ENCODE data around the gene SOCS3.
A peak's percentile ranks its signal among the peaks of the same experiment; 100 is the strongest.
"Not testable (repeated sequence)": the region's sequence is repeated elsewhere in the genome, so short reads cannot be mapped to it uniquely, and the experiment has no call there.

Gene SOCS3

DNA sequence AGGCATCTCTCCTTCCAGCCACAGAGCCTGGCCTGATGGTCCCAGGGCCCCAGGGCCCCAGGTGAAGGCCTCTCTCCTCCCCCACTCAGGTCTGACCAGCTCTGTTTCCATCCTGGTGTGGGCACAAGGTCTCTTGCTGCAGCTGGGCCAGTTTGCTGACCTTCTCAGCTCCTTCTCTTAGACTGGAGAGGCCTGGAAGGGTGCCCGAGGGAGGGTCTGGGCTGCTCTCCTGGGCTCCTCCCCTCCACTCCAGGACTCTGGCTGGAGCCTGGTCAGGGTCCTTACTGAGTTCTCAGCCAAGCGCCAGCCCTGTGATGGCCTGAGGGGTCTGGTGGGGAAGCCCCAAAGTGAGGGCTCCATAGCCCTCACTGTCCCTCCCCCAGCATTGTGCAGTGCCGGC is 12.4 kb downstream of the SOCS3 start:
- DNase-seq: no peak

DNA sequence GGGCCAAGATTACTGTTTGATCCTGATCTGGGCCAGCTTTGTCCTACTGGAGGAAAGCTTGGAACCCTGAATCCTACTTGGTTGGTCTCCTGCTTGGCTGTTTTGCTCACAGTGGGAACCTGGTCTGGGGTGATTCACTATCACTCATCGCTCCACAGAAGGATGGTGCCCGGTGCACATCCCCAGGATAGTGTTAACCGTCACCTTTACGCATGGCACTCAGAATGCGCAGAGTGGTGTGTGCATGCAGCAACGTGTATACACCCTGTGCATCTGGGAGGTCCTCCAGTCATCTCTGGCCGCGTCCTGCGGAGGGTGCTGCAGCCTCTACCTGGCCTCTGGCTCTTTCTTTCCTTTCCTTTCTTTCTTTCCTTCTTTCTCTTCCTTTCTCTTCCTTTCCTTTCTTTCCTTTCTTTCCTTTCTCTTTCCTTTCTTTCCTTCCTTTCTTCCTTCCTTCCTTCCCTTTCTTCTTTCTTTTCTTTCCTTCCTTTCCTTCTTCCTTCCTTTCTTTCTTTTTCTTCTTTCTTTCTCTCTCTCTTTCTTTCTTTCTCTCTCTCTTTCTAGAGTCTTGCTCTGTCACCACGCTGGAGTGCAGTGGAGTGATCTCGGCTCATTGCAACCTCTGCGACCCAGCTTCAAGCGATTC is 13.1 kb downstream of the SOCS3 start:
- DNase-seq: no peak

DNA sequence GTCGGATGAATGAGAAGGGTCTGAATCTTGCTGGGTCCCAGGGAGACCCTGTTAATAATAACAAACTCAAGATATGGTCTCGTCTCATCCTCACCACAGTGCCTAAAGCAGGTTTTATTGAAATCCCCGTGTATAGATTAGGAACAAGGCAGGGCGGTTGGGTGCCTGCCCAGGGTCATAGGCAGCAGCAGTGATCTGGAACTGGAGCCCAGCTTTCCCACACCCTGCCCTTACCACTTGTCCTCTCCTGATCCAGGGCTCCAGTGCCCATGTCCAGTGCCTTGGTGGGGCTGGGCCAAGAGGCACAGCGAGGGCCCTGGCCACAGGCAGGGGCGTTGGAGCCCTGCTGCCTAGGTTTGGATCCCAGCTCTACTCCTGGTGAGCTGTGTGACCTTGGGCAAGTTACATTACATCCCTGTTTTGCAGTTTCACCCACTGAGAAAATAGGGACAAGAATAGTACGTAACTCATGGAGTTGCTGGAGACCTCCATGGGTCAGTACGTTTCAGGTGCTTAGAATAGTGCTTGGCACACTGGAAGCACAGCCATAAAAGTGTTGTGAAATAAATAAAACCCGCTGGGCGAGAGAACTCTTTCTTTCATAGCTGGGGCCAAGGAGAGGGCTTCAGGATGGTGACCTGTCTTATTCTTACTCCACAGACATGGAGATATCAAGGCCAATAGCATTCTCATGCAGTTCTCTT is 13.9 kb downstream of the SOCS3 start:
- DNase-seq: no peak

DNA sequence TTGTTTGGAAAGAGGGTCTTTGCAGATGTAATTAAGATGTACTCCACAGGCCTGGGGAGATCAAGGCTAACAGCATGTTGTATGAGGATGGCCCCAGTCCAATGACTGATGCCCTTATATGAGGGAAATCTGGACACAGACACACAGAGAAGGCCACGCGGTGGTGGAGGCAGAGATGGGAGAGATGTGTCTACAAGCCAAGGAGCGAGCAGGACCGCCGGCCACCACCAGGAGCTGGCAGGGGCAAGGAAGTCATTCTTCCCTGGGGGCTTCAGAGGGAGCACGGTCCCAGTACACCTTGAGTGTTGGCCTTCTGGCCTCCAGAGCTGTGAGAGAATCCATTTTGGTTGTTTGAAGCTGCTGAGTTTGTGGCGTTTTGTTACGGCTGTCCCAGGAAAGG is 14.7 kb downstream of the SOCS3 start:
- DNase-seq: no peak

DNA sequence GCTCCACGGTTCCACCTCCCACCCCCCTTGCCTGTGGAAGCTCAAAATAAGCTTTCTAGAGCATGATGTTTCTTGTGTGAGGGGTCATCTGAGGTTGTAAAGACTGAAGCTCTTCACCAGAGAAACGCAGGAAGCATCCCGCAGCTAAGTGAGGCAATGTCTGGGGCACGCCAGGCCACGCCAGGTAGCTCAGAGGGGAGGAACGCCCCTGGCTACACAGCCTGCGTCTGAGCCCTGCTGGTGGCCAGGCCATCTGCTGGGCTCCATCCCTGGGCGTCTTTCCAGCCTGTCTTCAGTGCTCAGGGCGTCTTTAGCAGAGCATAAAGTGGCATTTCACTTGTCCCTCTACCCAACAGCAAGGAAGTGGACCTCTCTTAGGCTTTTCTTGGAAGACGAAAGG is 15.2 kb downstream of the SOCS3 start:
- DNase-seq: no peak

DNA sequence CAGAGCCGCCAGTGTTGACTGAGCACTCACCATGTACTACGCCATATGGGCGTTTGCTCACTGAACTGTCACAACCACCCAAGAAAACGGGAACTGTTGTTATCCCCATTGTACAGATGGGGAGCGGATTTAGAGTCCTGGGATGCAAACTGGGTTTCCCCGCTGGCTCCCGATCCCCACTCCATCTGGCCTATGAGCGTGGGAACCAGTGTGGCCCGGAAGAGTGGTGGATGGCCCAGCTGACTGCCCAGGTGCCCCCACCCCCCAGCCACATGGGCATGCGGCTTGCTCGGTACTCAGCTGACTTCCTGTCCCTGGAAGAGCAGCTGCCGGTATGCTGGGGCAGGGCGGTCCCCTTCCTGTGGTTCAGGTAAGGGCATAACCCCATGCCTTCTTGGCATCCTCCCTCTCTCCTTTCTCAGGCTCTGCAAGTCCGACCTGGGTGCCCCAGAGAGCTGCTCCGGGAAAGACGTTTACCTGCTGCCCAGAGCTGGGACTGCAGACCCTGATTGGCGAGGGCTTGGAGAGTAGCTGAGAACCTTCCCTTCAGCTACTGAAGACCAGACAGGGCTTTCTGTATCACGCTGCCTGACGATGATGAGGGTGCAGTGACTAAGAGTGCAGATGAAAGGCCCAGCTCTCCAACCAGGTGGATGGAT is 16.2 kb downstream of the SOCS3 start:
- peak; percentile 78 for DNase-seq

DNA sequence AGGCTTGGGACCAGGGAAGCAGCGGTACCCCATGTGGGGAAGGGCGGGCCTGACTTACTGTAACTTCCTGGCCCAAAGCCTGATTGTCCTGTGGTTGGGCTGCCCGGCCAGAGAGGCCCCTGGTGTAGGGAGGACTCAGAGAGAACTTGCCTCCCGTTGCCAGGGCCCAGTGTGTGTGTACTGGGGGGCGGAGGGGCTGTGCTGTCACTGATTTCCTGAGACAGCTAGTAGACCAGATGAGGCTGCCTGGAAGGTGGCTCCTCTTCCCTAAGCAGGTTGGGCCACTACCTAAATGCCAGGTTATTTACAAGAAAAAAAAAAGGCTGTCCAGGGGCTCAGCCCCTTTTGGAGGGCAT is 16.7 kb downstream of the SOCS3 start:
- DNase-seq: no peak

DNA sequence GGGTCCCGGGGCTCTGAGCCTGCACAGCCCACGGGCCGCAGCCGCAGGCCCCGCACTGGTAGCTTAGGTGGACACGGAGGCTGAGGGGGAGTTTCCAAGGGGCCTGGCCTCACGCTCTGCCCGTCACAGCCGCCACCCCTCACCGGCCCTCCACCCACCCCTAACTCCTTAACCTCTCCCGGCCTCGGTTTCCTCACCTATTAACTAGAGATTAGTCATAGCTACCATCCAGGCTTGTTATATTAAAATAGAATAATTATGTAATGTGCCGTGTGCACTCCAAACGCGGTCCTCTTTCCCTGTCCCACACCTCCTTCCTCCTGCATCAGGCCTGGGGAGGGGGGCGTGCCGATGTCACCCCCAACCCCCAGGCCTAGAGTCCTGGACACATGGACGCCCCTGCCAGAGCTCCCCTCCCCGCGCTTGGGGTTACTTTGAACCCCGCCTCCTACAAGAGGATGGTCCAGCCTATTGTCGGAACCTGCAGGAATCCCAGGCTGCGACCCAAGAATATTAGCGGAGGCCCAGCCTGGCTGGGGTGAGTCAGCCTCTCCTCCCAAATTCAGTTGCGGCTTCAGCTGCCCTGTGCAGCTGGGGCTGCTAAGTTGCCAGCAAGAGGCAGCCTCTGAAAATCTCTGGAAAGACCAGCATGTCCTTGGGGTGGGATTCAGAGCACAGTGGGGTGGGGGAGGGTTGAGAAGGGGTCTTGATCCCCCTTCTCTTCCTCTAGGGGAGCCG is 17.3 kb downstream of the SOCS3 start:
- no peak for DNase-seq

DNA sequence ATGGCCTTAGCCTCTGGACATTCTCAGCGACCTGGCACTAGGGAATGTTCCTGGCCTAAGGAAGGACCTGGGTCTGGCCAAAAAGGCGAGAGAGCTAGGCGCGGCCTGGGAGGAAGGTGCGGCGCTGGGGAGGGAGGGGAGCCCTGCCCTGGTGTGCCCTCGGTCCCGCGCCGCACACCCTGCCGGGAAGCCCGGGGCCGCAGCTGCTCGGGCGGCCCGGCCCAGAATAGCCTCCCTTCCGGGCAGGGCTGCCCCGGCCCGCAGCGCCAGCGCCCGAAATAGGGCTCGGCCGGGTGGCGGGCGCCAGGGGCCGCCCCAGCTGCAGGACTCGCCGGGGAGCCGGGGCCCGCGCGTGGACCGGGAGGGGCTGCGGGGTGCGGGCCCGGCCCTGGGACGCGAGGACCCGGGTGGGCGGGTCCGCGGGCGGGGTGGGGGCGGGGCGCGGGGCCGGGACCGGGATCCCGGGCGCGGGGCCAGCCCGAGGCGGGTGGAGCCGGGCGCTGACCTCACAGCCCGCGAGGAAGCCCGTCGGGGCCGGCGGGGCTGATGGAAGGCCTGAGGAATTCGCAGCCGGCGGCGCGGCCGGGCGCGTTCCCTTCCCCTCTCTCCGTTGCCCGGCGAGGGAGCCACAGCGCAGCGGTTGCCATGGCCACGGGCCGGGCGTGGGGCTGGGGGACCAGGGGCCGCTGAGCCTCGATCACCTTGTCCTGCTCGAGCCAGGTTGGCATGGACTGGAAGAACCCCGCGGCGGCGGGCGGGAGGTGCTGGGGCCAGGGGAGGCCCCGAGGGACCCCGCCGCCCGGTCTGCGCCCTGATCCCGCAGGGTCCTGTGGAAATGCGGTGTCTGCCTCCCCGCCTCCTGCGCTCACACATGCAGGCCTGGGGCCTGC is 18.1 kb downstream of the SOCS3 start:
- DNase-seq: no peak

DNA sequence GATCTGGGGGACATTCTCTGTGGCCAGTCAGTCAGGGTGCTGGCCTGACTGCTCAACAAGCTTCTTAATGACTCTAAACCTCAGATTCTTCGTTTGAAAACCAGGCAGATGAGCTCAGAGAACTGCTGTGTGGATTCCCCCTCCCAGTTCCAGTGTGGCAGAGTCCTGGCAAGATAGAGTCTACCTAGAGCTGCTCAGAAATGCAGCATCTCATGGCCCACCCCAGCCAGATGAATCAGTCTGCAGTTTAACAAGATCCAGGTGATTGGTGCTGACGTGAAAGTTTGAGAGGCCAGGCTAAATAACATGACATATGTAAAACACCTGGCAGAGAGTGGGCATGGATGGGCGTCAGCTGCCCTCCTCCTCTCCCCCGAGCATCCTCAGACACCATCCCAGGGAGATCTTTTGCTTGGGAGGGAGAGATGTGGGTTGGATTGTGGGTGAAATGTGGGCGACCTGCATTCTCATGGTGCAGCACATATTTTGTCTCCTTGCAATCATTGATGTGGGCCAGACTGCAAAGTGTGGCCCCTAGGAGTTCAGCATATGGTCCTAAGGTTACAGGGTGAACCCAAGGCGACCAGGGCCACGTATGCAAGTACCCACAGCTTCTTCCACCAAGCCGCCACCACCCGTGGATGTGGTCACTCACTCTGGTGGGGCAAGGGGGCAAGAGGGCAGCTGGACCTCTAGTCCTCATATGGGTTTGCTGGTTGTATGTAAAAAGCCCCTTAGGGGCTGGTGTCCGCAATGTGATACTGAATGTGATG is 19.5 kb downstream of the SOCS3 start:
- DNase-seq: no peak

DNA sequence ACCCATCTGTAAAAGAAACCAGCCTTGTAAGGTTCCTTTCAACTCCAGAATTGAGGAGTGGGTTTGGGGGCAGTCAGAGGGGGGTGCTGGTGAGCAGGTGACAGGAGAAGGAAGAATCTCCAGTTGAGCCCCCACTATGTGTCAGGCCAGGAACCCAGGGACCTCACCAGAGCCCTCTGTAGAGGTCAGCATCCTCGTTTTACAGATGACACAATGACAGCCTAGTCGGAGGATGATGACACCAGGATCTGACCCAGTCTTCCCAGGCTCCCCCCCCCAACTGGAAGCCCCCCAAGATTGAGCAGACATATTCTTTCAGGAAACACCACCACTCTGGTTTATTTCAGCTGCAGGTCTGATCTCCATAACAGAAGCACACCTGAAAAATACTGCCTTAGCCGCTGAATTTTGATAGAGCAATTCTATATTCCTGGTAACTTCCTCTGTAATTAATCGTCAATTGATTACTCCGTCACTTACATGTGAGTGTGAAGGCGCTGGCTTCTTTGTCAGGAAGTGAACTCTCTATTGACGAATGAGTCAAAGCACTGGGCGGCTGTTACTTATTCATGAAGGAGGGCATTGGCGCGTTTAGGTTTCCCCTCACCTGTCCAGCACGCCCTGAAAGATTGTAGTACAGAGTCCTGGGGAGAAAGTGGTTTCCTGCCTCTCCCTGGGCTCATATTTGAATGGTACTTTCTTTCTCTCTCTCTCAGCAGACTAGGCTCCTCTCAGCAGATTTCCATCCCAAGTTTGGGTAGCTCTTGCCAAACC is 21.2 kb downstream of the SOCS3 start:
- DNase-seq: peak; percentile 72

DNA sequence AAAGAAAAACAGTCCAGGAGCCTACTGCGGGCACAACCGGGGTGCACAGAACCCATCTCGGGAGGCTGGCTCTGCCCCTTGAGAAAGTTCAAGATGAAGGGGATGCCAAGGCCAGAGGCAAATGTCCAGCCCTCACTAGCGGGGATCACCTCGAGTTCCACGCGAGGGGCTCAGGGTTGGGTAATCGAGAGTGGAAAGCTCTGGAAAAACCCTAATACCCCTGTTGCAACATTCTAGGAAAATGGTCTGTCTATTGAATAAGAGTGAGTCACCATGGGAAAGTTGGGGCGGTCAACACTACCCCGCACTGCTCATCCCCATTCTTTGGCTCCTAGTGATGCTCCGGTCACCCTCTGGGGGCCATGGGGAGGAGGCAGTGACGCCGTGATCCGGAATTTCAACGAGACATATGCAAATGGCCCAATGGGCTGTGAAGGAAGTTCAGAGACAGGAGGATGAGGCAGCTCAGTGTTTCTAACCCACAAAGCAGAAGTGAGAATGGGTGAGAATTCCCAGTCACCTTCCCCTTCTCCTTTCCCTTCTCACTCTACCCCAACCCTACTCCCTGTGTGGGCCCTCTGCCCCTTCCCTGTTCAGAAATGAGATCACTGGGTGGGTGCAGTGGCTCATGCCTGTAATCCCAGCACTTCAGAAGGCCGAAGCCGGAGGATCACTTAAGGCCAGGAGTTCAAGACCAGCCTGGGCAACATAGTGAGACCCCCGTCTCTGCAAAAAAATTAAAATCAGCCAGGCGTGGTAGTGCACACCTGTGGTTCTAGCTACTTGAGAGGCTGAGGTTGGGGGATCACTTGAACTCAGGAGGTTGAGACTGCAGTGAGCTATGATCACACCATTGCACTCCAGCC is 22.4 kb downstream of the SOCS3 start:
- no peak for DNase-seq

DNA sequence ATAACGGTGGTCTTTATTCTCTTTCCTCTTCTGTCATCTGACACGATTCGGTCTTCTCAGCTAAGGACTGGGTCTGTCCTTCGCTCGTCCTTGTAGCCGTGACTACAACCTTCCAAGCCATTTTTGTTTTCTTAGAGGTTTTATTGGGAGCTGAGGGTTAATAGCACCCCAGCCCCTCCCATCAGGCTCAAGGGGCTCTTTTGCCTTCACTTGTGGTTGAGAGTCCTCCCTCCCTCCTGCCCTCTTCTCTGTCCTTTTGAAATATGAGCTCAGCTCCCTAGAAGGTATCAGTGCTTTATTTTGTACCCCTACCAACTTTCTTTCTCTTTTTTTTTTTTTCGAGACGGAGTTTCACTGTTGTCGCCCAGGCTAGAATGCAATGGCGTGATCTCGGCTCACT is 24.7 kb downstream of the SOCS3 start:
- DNase-seq: no peak

DNA sequence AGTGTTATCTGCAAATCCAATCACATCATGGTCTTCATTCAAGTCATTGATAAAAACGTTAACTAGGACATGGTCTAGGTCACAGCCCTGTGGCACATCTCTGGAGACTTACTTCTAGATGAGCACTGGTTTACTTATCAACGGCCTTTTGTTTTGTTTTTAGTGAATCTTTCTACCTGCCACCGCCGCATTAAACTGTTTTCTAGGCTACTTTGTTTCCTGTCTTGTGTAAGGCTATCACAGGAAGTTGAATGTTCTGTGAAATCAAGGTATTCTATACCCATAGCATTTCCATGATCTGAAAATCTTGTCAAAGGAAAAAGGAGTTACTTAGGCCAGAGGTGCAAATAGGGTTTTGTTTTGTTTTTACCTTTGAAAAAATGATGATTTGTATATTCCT is 26.9 kb downstream of the SOCS3 start:
- peak; percentile 39 for DNase-seq

DNA sequence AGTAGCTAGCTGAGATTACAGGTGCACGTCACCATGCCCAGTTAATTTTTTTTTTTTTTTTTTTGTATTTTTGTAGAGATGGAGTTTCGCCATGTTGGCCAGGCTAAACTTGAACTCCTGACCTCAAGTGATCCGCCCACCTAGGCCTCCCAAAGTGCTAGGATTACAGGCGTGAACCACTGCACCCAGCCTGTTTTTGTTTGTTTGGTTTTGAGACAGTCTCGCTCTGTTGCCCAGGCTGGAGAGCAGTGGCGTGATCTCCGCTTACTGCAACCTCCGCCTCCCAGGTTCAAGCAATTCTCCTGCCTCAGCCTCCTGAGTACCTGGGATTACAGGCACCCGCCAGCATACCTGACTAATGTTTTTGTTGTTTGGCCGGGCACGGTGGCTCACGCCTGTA is 28.5 kb downstream of the SOCS3 start:
- DNase-seq: not testable (repeated sequence)

DNA sequence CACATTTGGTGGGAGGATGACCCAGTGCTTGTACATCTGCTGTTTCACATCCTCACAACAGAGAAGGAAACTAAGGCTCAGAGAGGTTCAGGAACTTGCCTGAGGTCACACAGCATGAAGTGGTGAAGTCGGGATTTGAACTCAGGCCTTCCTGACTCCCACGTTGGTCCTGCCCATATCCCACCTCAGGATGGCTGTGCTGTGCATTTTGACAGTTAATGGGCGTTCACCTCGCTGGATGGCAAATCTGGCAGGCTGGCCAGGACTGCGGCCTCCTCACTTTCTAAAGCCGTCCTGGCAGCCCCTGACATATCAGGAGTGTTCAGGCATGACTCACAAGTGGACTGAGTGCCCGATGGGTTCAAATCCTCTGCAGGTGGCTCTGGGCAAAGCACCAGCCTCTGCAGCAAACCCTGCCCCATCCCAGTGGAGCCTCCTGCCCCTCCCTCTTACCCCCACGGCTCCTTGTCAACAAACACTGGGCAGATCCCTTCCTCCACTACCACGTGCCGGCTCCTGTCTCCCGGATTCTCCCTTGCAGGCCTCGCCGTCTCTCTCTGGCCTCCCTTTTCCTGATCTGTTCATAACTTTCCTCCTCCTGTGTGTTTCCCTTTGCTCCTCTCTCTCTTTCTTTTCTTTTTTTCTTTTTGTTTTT is 29.2 kb downstream of the SOCS3 start:
- DNase-seq: no peak

DNA sequence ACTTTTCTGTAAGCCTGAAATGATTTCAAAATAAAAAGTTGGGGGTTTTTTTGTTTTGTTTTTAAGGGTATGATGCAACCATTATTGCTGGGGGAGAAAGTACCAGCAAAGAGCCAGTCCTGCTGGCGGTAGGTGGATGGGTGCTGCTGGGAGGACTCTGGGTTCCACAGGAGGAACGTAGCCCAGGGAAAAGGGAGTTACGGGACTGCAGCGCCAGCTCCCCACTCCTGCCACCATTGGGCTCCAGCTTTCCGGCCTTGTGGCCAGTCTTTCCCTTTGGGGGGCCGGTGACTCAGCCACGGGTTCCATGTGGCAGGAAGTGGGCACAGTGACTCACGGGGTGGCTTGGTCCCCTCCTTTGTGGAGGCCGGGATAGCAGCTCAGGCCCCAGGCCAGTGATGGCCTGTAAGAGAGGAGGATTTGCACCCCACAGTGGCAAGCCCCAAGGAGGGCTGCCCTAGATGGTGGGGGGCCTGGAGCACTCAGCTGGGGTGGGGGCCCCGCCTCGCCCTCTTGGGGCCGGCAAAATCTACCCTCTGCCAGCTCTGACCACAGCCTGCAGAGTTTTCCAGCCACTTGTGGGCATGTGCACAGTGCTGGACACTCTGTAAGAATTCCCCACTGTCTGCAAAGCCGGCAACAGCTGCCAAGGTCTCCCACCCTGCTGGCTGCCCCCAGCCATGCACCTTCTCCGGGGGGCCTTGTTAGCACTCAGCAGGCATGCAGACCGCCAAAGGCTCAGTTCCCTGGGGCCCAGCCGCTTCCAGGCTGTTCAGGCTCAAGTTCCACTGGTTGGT is 30.4 kb downstream of the SOCS3 start:
- peak; percentile 33 for DNase-seq

DNA sequence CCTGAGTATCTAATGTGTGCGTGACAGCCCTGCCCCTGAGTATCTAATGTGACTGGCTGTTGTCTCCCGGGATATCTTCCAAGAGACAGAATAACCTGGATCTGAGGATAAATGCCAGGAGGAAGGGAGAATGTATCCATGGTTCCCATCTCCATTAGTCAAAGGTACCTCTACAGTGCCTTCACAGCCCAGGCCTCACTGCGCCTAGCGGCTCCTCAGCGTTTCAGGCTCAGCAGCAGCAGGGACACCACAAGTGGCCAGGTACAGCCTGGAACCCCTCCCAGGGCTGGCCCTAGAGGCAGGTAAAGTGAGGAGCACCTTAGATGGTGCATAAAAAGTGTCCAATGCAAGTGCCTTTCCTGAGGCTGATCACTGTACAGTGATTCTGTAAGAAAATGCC is 32.0 kb downstream of the SOCS3 start:
- DNase-seq: no peak

Data from CD4-positive, alpha-beta T cell treated with Interleukin-4 for 4 hours (primary cell).